Ishikawa (cell line): ENCODE measurements around the gene PLD6.

Experiments used
- CEBPB ChIP-seq: IDR thresholded peaks from 2 replicates; pipeline ENCODE4 v1.6.1; 2012
- RAD21 ChIP-seq: IDR thresholded peaks from 2 replicates; pipeline ENCODE4 v1.6.1; 2012; ENCODE audit warnings: low read depth
- ZBTB7A ChIP-seq: IDR thresholded peaks from 2 replicates; pipeline ENCODE4 v1.6.1; 2012; ENCODE audit warnings: low read depth

GRCh38 chr17:17200831-17201230, 5.3 kb downstream of the PLD6 start:
- no peak for TF ChIP-seq ZBTB7A
- no peak for TF ChIP-seq CEBPB
- TF ChIP-seq RAD21, result no peak
